ENCODE results near the gene CD34. TPM values are rescaled to one million over a fixed set of nuclear protein-coding genes. Genes with fewer than 3 reads are reported as not detected.

Gene CD34
- total RNA-seq: 10 to 100 TPM; 20.7 to 38.8 (median 27.8) TPM

- Histone ChIP-seq H3K27me3 (no peaks in the 10 kb centered on the region), H3K36me3 (no peaks in the 10 kb centered on the region), H3K27ac (peak within 1 kb of the TSS; percentile 63 to 80 (median 64)), H3K9me3 (no peaks in the 10 kb centered on the region), H3K4me1 (peaks cover 7 to 12% of the 10 kb centered on the region in 2 donors), H3K4me3 (replicated peaks in 1 of 3) (peak within 1 kb of the TSS in 2 of 3 donors; percentile 1 to 32)
- DNase-seq: peak in 1 of 2 donors; percentile 9
- intact Hi-C loops (cut with DNase I): no loop called here
- TF ChIP-seq POLR2A (IDR thresholded peaks at IDR 0.05): peak in 1 of 2 donors; percentile 25
- TF ChIP-seq CTCF (IDR thresholded peaks at IDR 0.05): no peak
- 4 to 6% methylated on average over 27 to 44 of the region's 56 CpGs for WGBS, 2 donors
Measured at GRCh38 chr1:207910591-207911354, at the start of gene CD34. CD34 (minus strand) TSS chr1:207911125; CDS start chr1:207911080, 45 bp downstream.

GRCh38 chr1:207960346-207960745 lies 49.4 kb upstream of the CD34 start:
- H3K36me3 ChIP-seq: no peaks in the 10 kb centered on the region
- H3K27me3 ChIP-seq: no peaks in the 10 kb centered on the region
- no peak for DNase-seq
- WGBS, 2 donors: 91 to 95% methylated on average over 4 of the region's 4 CpGs
- H3K4me1 ChIP-seq: peaks cover 17 to 40% of the 10 kb centered on the region in 2 donors
- H3K4me3 ChIP-seq (replicated peaks in 1 of 3): no peak overlapping the region
- no peaks in the 10 kb centered on the region for H3K9me3 ChIP-seq
- peak overlapping the region in 1 of 3 donors; percentile 5 for H3K27ac ChIP-seq
- TF ChIP-seq CTCF (IDR thresholded peaks at IDR 0.05): no peak
- TF ChIP-seq POLR2A (IDR thresholded peaks at IDR 0.05): no peak
- intact Hi-C loops (cut with DNase I): loop anchor here (5.0 kb wide), 1 partner anchor 63 kb away; no protein-coding TSS in a partner anchor

GRCh38 chr1:207959910-207960309 lies 49.0 kb upstream of the CD34 start:
- Histone ChIP-seq H3K27ac (peak overlapping the region in 2 of 3 donors; percentile 47 to 60), H3K4me1 (peaks cover 17 to 40% of the 10 kb centered on the region in 2 donors), H3K27me3 (no peaks in the 10 kb centered on the region), H3K9me3 (no peaks in the 10 kb centered on the region), H3K36me3 (no peaks in the 10 kb centered on the region), H3K4me3 (replicated peaks in 1 of 3) (no peak overlapping the region)
- WGBS, 2 donors: 83% methylated on average over 5 of the region's 5 CpGs
- TF ChIP-seq CTCF (IDR thresholded peaks at IDR 0.05) (no peak), POLR2A (IDR thresholded peaks at IDR 0.05) (no peak)
- intact Hi-C loops (cut with DNase I): loop anchor here (5.0 kb wide), 1 partner anchor 63 kb away; no protein-coding TSS in a partner anchor
- DNase-seq: no peak

- Histone ChIP-seq H3K4me1 (peaks cover 16 to 34% of the 10 kb centered on the region in 2 donors), H3K4me3 (replicated peaks in 1 of 3) (peak overlapping the region in 2 of 3 donors; percentile 8 to 49), H3K27me3 (no peaks in the 10 kb centered on the region), H3K9me3 (no peaks in the 10 kb centered on the region), H3K27ac (peak overlapping the region; percentile 25 to 60 (median 47)), H3K36me3 (no peaks in the 10 kb centered on the region)
- DNase-seq: peak; percentile 73 to 74
- intact Hi-C loops (cut with DNase I): no loop called here
- TF ChIP-seq POLR2A (IDR thresholded peaks at IDR 0.05) (peak in 1 of 2 donors; percentile 44), CTCF (IDR thresholded peaks at IDR 0.05) (peak in 2 of 6 experiments; percentile 8 to 17)
- no CpG with 5 or more reads among the region's 76 CpGs for WGBS, 2 donors
Measured at GRCh38 chr1:207959141-207959825, 48.4 kb upstream of the CD34 start.
